ENCODE results near the gene SBSN.
"Not testable (repeated sequence)": the region's sequence is repeated elsewhere in the genome, so short reads cannot be mapped to it uniquely, and the experiment has no call there.

The SBSN gene

DNA sequence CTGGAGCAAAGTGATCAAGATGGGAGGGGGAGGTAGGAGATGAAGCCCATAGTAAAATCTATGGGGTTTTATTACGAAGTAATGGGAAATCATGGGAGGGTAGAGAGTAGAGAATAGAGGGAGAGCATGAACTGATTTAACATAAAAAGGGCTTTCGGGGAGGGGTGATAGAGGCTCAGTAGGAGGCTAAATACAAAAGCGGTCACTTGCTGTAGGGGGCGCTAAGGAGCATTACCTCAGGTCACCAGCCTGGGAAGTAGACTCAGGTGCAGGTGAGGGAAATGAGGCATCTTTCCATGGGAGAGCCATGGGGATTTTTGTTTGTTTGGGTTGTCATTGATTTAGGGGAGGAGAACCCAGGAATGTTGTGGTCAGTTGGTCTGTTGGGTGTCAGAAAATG lies 52.0 kb downstream of the SBSN start:
- in situ Hi-C loops (cut with MboI; ENCODE audit: low sequenced_read_pairs) = no loop called here

DNA sequence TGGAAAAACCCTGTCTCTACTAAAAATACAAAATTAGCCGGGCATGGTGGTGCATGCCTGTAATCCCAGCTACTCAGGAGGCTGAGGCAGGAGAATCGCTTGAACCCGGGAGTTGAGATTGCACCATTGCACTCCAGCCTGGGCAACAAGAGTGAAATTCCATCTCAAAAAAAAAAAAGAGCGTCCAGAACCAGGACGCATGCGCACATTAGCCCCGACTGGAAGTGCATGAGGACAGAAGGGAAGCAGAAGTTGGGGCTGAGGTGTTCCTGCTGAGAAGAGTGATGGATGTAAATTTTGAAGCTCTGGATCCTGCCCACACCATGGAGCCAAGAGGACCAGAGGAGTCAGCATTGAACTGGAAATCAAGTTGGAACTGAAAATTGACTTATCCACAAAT lies 53.5 kb downstream of the SBSN start:
- in situ Hi-C loops (cut with MboI; ENCODE audit: low sequenced_read_pairs) = not testable (repeated sequence)

DNA sequence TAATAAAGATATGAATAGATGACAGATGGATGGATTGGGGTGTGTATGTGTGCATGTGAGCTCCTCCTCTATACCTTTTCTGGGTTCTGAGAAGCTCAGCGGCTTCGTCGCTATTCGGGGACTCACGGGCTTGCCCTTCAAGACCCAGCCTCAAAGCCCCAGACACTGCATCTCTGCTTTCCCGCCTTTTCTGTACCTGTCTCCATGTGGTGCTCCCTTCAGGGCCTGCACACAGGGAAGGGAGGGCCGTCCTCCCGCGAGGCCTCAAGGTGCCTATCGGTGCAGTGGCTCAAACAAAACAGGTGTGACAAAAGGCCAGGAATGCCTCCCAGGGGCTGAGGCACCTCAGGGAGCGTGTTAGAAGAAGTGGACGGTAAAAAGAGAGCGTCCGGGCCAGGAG lies 54.0 kb downstream of the SBSN start:
- in situ Hi-C loops (cut with MboI; ENCODE audit: low sequenced_read_pairs) = no loop called here

Data from HL-60/S4 (cell line).